ENCODE results near the gene CBFA2T2. TPM values are rescaled to one million over a fixed set of nuclear protein-coding genes. Genes with fewer than 3 reads are reported as not detected.
A peak's percentile ranks its signal among the peaks of the same experiment; 100 is the strongest.

The CBFA2T2 gene
- total RNA-seq, 1 experiment from 2014 or later, result 20.0 TPM

- DNase-seq, result peak in 1 of 2 experiments; percentile 90
- intact Hi-C loops (cut with micrococcal nuclease; ENCODE audit: unreplicated experiment), result no loop called here
Measured at GRCh38 chr20:33526769-33527168, 36.9 kb downstream of the CBFA2T2 start.

GRCh38 chr20:33531047-33531877 lies 41.4 kb downstream of the CBFA2T2 start:
- ChIA-PET POLR2A (ENCODE audit: unreplicated experiment) (no interaction called here), CTCF (interaction anchor here (0.8 kb wide), 1 partner anchor 74 kb away, joined by 4 read pairs; no protein-coding TSS in a partner anchor)
- no peaks in the 10 kb centered on the region for H3K9me2 ChIP-seq (ENCODE audit: insufficient read depth)
- no peaks in the 10 kb centered on the region for H3K27me3 ChIP-seq (ENCODE audit: insufficient read depth, low read depth)
- peaks cover 17% of the 10 kb centered on the region for H3K79me2 ChIP-seq (ENCODE audit: low read depth)
- BruUV-seq (replicated peaks), result no TSS peak
- no peaks in the 10 kb centered on the region for H3K9me3 ChIP-seq (ENCODE audit: insufficient read depth, low read depth)
- peaks cover 17% of the 10 kb centered on the region for H3K4me1 ChIP-seq (replicated peaks; ENCODE audit: insufficient read depth)
- H3K36me3 ChIP-seq (ENCODE audit: low read depth), result no peaks in the 10 kb centered on the region
- TF ChIP-seq EZH2 (IDR thresholded peaks at IDR 0.05; ENCODE audit: low read depth) (no peak), CTCF (conservative IDR thresholded peaks at IDR 0.05) (no peak)
- no peak overlapping the region for H2AFZ ChIP-seq
- H3K4me2 ChIP-seq, result no peak overlapping the region
- intact Hi-C loops (cut with micrococcal nuclease; ENCODE audit: unreplicated experiment), result no loop called here
- H3K4me3 ChIP-seq, result no peak overlapping the region
- H4K20me1 ChIP-seq (ENCODE audit: insufficient read depth), result no peaks in the 10 kb centered on the region
- peaks cover 18% of the 10 kb centered on the region for H3F3A ChIP-seq (ENCODE audit: insufficient read depth, low read depth)
- H3K27ac ChIP-seq, result no peak overlapping the region
- no peak for DNase-seq

More at GRCh38 chr20:33526769-33527168, 36.9 kb downstream of the CBFA2T2 start:
- no peak overlapping the region for H3K4me3 ChIP-seq
- ChIA-PET POLR2A (ENCODE audit: unreplicated experiment) (no interaction called here), CTCF (interaction anchor here (0.6 kb wide), 1 partner anchor 36 kb away, joined by 3 read pairs; no protein-coding TSS in a partner anchor)
- no peaks in the 10 kb centered on the region for H3K36me3 ChIP-seq (ENCODE audit: low read depth)
- H3K4me1 ChIP-seq (replicated peaks; ENCODE audit: insufficient read depth), result peaks cover 28% of the 10 kb centered on the region
- H3K79me2 ChIP-seq (ENCODE audit: low read depth), result peaks cover 12% of the 10 kb centered on the region
- H3F3A ChIP-seq (ENCODE audit: insufficient read depth, low read depth), result peaks cover 21% of the 10 kb centered on the region
- H3K9me2 ChIP-seq (ENCODE audit: insufficient read depth), result no peaks in the 10 kb centered on the region
- TF ChIP-seq EZH2 (IDR thresholded peaks at IDR 0.05; ENCODE audit: low read depth) (no peak), CTCF (conservative IDR thresholded peaks at IDR 0.05) (no peak)
- no peaks in the 10 kb centered on the region for H3K9me3 ChIP-seq (ENCODE audit: insufficient read depth, low read depth)
- H3K4me2 ChIP-seq, result peak overlapping the region; percentile 54
- no peak overlapping the region for H2AFZ ChIP-seq
- no peaks in the 10 kb centered on the region for H4K20me1 ChIP-seq (ENCODE audit: insufficient read depth)
- peak overlapping the region; percentile 80 for H3K27ac ChIP-seq
- H3K27me3 ChIP-seq (ENCODE audit: insufficient read depth, low read depth), result no peaks in the 10 kb centered on the region
- BruUV-seq (replicated peaks), result no TSS peak

GRCh38 chr20:33531885-33532284 lies 42.0 kb downstream of the CBFA2T2 start:
- H2AFZ ChIP-seq, result no peak overlapping the region
- intact Hi-C loops (cut with micrococcal nuclease; ENCODE audit: unreplicated experiment), result no loop called here
- no peaks in the 10 kb centered on the region for H3K9me3 ChIP-seq (ENCODE audit: insufficient read depth, low read depth)
- no peaks in the 10 kb centered on the region for H3K36me3 ChIP-seq (ENCODE audit: low read depth)
- POLR2A ChIA-PET (ENCODE audit: unreplicated experiment), result no interaction called here
- H3F3A ChIP-seq (ENCODE audit: insufficient read depth, low read depth), result peaks cover 13% of the 10 kb centered on the region; the same call in 1 of the 2 replicates
- no peak for DNase-seq
- BruUV-seq (replicated peaks), result no TSS peak
- CTCF ChIA-PET, result interaction anchor here (0.8 kb wide), 1 partner anchor 75 kb away, joined by 4 read pairs; no protein-coding TSS in a partner anchor
- peaks cover 17% of the 10 kb centered on the region for H3K79me2 ChIP-seq (ENCODE audit: low read depth)
- H3K4me3 ChIP-seq, result no peak overlapping the region
- TF ChIP-seq EZH2 (IDR thresholded peaks at IDR 0.05; ENCODE audit: low read depth) (no peak), CTCF (conservative IDR thresholded peaks at IDR 0.05) (no peak)
- H3K4me1 ChIP-seq (replicated peaks; ENCODE audit: insufficient read depth), result peaks cover 11% of the 10 kb centered on the region
- no peaks in the 10 kb centered on the region for H3K9me2 ChIP-seq (ENCODE audit: insufficient read depth)
- no peaks in the 10 kb centered on the region for H4K20me1 ChIP-seq (ENCODE audit: insufficient read depth)
- no peak overlapping the region for H3K27ac ChIP-seq
- H3K4me2 ChIP-seq, result no peak overlapping the region
- H3K27me3 ChIP-seq (ENCODE audit: insufficient read depth, low read depth), result no peaks in the 10 kb centered on the region
